Cardiac muscle cell (in vitro differentiated cells and primary cell): Measurements from ENCODE around the gene ANKMY2. TPM values are rescaled to one million over a fixed set of nuclear protein-coding genes. Genes with fewer than 3 reads are reported as not detected.
"Not testable (repeated sequence)": the region's sequence is repeated elsewhere in the genome, so short reads cannot be mapped to it uniquely, and the experiment has no call there.

Source experiments
- DNase-seq, 2 donors: peaks; one replicate each; pipeline versions ENCODE4 v3.0.0 to v3.0.0-alpha.2; 2010 to 2017; ENCODE audit warnings: low read depth in 1 of 2, low spot score in 1 of 2
- H3K27ac ChIP-seq: fragments of 200-600 bp; sonication (generic); 2 replicates; pipeline ENCODE4 v1.5.1; 2016
- H3K27me3 ChIP-seq: fragments of 200-600 bp; sonication (generic); 2 replicates; pipeline ENCODE4 v1.6.0; 2016; ENCODE audit warnings: control low read depth
- H3K36me3 ChIP-seq: fragments of 200-600 bp; sonication (generic); 2 replicates; pipeline ENCODE4 v1.5.1; 2016; ENCODE audit warnings: control low read depth
- H3K4me1 ChIP-seq: fragments of 200-600 bp; sonication (generic); 2 replicates; pipeline ENCODE4 v1.8.1; 2017; ENCODE audit warnings: low read depth, mild to moderate bottlenecking, mixed run types
- H3K4me3 ChIP-seq: fragments of 200-600 bp; sonication (generic); 2 replicates; pipeline ENCODE4 v1.5.1; 2016; ENCODE audit warnings: mild to moderate bottlenecking
- H3K9me3 ChIP-seq: fragments of 200-600 bp; sonication (generic); 2 replicates; pipeline ENCODE4 v1.5.1; 2017; ENCODE audit warnings: low read depth, mild to moderate bottlenecking, control low read depth
- CTCF ChIP-seq: IDR thresholded peaks from 2 replicates; pipeline ENCODE4 v1.5.1; 2012; ENCODE audit warnings: low read depth, mild to moderate bottlenecking, low read length
- polyA plus RNA-seq: library from polyadenylated mRNA; unstranded; fragments of >200 nt; fragmentation: Nextera tagmentation; extraction: Ambion mirVana; gene quantifications from 2 replicates; pipeline ENCODE4 v1.2.1, GENCODE V29; 2016
- total RNA-seq: library from RNA; depleted of rRNA; stranded (reverse); fragments of >200 nt; gene quantifications from 2 replicates; pipeline ENCODE4 v1.2.3, GENCODE V29; 2016

ANKMY2 gene
- total and polyA plus RNA-seq, 2 experiments from 2014 or later, result 44.6 to 54.1 TPM

DNA sequence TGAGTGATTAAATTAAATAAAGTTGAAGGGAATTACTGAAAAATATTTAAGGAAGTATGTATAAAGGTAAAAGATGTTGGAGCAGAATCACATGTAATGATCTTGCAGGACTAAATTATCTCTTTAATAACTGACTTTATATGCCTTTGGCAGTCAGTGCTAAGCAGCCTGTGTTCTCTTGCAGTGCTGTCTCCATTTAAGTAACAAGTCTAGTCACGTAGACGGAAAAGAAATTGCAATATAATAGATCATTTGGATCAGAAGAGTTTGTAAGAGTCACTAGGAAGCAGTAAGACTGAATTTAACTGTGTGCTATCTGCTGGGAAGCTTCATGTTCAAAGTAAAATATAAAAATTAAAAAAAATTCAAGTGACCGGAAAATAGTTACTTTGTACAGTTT lies 21.8 kb upstream of the ANKMY2 start:
- no peak for DNase-seq
- TF ChIP-seq CTCF, result no peak
- Histone ChIP-seq H3K9me3 (no peaks in the 10 kb centered on the region), H3K4me1 (peaks cover 31% of the 10 kb centered on the region), H3K4me3 (no peak overlapping the region), H3K27ac (peak overlapping the region; percentile 70), H3K36me3 (peaks cover 12% of the 10 kb centered on the region), H3K27me3 (no peaks in the 10 kb centered on the region)

- no peaks in the 10 kb centered on the region for H3K9me3 ChIP-seq
- H3K27ac ChIP-seq, result peak overlapping the region; percentile 97
- peak overlapping the region; percentile 34 for H3K4me3 ChIP-seq
- DNase-seq, result peak in 1 of 2 donors; percentile 81
- peaks cover 70% of the 10 kb centered on the region for H3K4me1 ChIP-seq
- H3K36me3 ChIP-seq, result peaks cover 3% of the 10 kb centered on the region
- TF ChIP-seq CTCF, result no peak
- no peaks in the 10 kb centered on the region for H3K27me3 ChIP-seq
These were observed 16.4 kb upstream of the ANKMY2 start for GRCh38 chr7:16661924-16662323.

- Histone ChIP-seq H3K27ac (peak overlapping the region; percentile 97), H3K27me3 (no peaks in the 10 kb centered on the region), H3K4me3 (no peak overlapping the region), H3K9me3 (no peaks in the 10 kb centered on the region), H3K4me1 (peaks cover 78% of the 10 kb centered on the region), H3K36me3 (no peaks in the 10 kb centered on the region)
- no peak for TF ChIP-seq CTCF
- peak; percentile 16 to 61 for DNase-seq
These were observed 15.3 kb upstream of the ANKMY2 start for GRCh38 chr7:16660702-16661464.

GRCh38 chr7:16659854-16660497 lies 14.4 kb upstream of the ANKMY2 start:
- H3K9me3 ChIP-seq, H3K36me3 ChIP-seq, H3K27me3 ChIP-seq, DNase-seq, H3K4me3 ChIP-seq: not testable (repeated sequence)
- Histone ChIP-seq H3K27ac (peak overlapping the region; percentile 97), H3K4me1 (peaks cover 85% of the 10 kb centered on the region)

DNA sequence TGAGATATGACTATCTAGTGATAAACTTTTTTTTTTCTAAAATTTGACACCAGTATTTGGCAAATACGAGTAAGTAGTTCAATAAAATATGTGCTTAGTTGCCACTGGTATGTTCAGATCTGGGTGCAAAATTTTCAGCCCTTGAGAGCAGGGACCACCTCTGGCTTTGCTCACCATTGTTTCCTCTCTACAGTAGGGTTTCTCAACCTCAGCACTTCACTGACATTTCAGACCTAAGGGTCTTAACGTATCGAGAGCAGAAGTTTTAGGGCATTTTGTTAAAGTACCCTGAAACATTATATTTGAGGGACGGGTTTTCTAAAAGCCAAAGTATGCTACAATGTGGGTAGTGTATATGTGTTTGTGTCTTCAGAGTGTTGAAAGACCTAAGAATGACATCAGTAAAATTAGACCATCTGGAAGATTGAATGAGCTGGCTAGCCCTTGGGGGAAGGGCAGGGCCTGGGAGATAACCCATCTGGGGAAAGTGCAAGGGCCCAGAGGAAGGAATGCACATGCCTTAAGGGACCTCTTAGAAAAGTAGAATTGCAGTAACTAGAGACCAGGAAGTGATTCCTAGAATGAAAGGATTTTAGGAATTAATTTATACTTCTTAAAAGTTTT lies 12.2 kb upstream of the ANKMY2 start:
- Histone ChIP-seq H3K27ac (peak overlapping the region; percentile 88), H3K36me3 (no peaks in the 10 kb centered on the region), H3K27me3 (no peaks in the 10 kb centered on the region), H3K4me3 (peak overlapping the region; percentile 3), H3K9me3 (no peaks in the 10 kb centered on the region), H3K4me1 (peaks cover 77% of the 10 kb centered on the region)
- peak; percentile 24 for TF ChIP-seq CTCF
- peak; percentile 82 to 91 for DNase-seq

DNA sequence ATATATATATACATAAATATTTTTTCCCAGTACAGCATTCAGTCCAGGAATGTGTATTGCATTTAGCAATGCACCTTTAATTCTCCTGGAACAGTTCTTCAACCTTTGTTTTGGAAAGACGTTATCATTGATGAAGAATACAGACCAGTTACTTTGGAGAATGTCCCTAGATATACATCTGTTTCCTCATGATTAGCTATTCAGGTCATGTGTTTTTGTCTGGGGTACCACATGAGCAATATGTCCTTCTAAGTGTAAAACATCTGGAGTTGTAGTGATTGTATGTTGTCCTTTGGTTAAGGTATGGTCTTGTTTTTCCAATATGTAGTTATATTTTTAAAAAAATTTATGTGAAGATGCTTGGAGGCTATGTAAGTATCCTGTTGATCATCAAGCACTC lies 10.6 kb upstream of the ANKMY2 start:
- no peak for TF ChIP-seq CTCF
- no peak for DNase-seq
- H3K4me1 ChIP-seq, result peaks cover 77% of the 10 kb centered on the region

More for the DNA sequence above, 10.6 kb upstream of the ANKMY2 start:
- Histone ChIP-seq H3K9me3 (no peaks in the 10 kb centered on the region), H3K27me3 (no peaks in the 10 kb centered on the region), H3K27ac (peak overlapping the region; percentile 88), H3K4me3 (no peak overlapping the region), H3K36me3 (no peaks in the 10 kb centered on the region)
